NT2/D1 (cell line): Measurements from ENCODE around the gene ACOX3.

Source experiments
- YY1 ChIP-seq: IDR thresholded peaks from 2 replicates; pipeline ENCODE4 v1.6.1; 2011; ENCODE audit not compliant: insufficient read length, insufficient read depth
- ZNF274 ChIP-seq: IDR thresholded peaks from 2 replicates; pipeline ENCODE4 v1.6.1; 2011; ENCODE audit warnings: mild to moderate bottlenecking, low read depth, low read length

DNA sequence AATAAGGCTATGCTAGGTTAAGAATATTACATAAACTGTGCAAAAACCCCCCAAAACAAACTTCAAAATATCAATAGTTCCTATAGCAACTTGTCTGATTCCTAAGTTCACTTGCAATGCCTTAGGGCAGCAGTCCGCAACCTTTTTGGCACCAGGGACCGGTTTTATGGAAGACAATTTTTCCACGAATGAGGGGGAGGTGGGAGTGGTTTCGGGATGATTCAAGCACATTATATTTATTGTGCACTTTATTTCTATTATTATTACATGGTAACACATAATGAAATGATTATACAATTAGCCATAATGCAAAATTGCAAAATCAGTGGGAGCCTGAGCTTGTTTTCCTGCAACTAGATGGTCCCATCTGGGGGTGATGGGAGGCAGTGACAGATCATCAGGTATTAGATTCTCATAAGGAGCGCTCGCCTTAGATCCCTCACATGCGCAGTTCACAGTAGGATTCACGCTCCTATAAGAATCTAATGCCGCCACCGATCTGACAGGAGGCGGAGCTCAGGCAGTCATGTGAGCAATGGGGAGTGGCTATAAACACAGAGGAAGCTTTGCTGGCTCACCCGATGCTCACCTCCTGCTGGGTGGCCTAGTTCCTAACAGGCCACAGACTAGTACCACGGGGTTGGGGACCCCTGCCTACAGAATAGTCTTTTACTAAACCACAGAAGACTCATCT lies 39.7 kb downstream of the ACOX3 start:
- TF ChIP-seq ZNF274 (no peak), YY1 (no peak)
